SK-N-SH (cell line): ENCODE results near the gene HMX3.

Experiments
- ELF1 ChIP-seq: IDR thresholded peaks from 2 replicates; pipeline ENCODE4 v1.4.0; 2012
- EZH2phosphoT487 ChIP-seq: fragments of 200-600 bp; sonication (generic); IDR thresholded peaks from 2 replicates; pipeline ENCODE4 v1.6.1; 2017; ENCODE audit warnings: low read depth, mixed run types, mild to moderate bottlenecking, antibody characterized with exemption, moderate library complexity, borderline replicate concordance
- MXI1 ChIP-seq: IDR thresholded peaks from 2 replicates; pipeline ENCODE4 v1.6.1; 2012; ENCODE audit warnings: mild to moderate bottlenecking, low read depth, low read length, improper control_type of control experiment
- POLR2AphosphoS5 ChIP-seq: IDR thresholded peaks from 2 replicates; pipeline ENCODE4 v1.6.1; 2012; ENCODE audit warnings: low read depth, low read length
- RFX5 ChIP-seq: IDR thresholded peaks from 2 replicates; pipeline ENCODE4 v1.6.1; 2012; ENCODE audit warnings: mild to moderate bottlenecking, improper control_type of control experiment, low read length
- SIN3A ChIP-seq: IDR thresholded peaks from 2 replicates; pipeline ENCODE4 v1.6.1; 2012; ENCODE audit warnings: low read depth, mild to moderate bottlenecking, low read length, moderate library complexity, borderline replicate concordance
- SMC3 ChIP-seq: IDR thresholded peaks from 2 replicates; pipeline ENCODE4 v1.6.1; 2012; ENCODE audit warnings: low read depth, low read length, improper control_type of control experiment
- TAF1 ChIP-seq: IDR thresholded peaks from 2 replicates; pipeline ENCODE4 v1.6.1; 2012; ENCODE audit warnings: low read depth, mild to moderate bottlenecking, low read length, moderate library complexity, borderline replicate concordance
- TEAD4 ChIP-seq: IDR thresholded peaks from 2 replicates; pipeline ENCODE4 v1.4.0; 2012; ENCODE audit warnings: mild to moderate bottlenecking, borderline replicate concordance; ENCODE audit not compliant: insufficient read depth
- YY1 ChIP-seq: IDR thresholded peaks from 2 replicates; pipeline ENCODE4 v1.4.0; 2012; ENCODE audit warnings: low read depth, mild to moderate bottlenecking
- TF ChIP-seq, protein P1 (sequence below): IDR thresholded peaks from 2 replicates; pipeline ENCODE4 v1.4.0; 2012; ENCODE audit warnings: low read depth
- TF ChIP-seq, protein P2 (sequence below): fragments of 200-600 bp; sonication (generic); IDR thresholded peaks from 2 replicates; pipeline ENCODE4 v1.6.1; 2017; ENCODE audit warnings: antibody characterized with exemption, mild to moderate bottlenecking, moderate library complexity
- TF ChIP-seq, protein P3 (sequence below): IDR thresholded peaks from 2 replicates; pipeline ENCODE4 v1.4.0; 2012; ENCODE audit warnings: low read depth, borderline replicate concordance
- TF ChIP-seq, protein P4 (sequence below): IDR thresholded peaks from 2 replicates; pipeline ENCODE4 v1.6.1; 2012; ENCODE audit warnings: mild to moderate bottlenecking, low read depth, low read length, moderate library complexity

DNA sequence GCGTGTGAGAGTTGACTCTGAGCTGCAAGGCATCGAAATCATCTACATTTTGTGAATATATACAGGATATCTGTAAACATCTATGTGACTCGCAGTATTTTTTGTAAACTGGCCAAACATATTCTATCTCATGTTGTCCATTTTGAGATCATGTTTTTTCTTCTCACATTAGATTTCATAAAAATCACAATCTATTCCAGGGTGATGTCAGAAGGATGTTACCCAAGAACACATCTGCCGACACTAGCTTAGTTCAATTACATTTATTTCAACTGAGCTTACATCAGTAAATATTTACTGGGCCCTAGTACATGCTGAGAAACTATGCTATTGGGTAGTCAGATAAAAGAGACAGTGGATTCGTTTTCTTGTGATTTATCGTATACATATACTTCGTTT is 16.0 kb downstream of the HMX3 start:
- TF ChIP-seq, protein P1, sequence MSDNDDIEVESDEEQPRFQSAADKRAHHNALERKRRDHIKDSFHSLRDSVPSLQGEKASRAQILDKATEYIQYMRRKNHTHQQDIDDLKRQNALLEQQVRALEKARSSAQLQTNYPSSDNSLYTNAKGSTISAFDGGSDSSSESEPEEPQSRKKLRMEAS = no peak
- TF ChIP-seq, protein P2, sequence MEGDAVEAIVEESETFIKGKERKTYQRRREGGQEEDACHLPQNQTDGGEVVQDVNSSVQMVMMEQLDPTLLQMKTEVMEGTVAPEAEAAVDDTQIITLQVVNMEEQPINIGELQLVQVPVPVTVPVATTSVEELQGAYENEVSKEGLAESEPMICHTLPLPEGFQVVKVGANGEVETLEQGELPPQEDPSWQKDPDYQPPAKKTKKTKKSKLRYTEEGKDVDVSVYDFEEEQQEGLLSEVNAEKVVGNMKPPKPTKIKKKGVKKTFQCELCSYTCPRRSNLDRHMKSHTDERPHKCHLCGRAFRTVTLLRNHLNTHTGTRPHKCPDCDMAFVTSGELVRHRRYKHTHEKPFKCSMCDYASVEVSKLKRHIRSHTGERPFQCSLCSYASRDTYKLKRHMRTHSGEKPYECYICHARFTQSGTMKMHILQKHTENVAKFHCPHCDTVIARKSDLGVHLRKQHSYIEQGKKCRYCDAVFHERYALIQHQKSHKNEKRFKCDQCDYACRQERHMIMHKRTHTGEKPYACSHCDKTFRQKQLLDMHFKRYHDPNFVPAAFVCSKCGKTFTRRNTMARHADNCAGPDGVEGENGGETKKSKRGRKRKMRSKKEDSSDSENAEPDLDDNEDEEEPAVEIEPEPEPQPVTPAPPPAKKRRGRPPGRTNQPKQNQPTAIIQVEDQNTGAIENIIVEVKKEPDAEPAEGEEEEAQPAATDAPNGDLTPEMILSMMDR = no peak
- TF ChIP-seq TEAD4 = no peak
- TF ChIP-seq MXI1 = no peak
- TF ChIP-seq EZH2phosphoT487 = no peak
- TF ChIP-seq, protein P3, sequence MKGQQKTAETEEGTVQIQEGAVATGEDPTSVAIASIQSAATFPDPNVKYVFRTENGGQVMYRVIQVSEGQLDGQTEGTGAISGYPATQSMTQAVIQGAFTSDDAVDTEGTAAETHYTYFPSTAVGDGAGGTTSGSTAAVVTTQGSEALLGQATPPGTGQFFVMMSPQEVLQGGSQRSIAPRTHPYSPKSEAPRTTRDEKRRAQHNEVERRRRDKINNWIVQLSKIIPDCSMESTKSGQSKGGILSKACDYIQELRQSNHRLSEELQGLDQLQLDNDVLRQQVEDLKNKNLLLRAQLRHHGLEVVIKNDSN = no peak
- no peak for TF ChIP-seq YY1
- TF ChIP-seq, protein P4, sequence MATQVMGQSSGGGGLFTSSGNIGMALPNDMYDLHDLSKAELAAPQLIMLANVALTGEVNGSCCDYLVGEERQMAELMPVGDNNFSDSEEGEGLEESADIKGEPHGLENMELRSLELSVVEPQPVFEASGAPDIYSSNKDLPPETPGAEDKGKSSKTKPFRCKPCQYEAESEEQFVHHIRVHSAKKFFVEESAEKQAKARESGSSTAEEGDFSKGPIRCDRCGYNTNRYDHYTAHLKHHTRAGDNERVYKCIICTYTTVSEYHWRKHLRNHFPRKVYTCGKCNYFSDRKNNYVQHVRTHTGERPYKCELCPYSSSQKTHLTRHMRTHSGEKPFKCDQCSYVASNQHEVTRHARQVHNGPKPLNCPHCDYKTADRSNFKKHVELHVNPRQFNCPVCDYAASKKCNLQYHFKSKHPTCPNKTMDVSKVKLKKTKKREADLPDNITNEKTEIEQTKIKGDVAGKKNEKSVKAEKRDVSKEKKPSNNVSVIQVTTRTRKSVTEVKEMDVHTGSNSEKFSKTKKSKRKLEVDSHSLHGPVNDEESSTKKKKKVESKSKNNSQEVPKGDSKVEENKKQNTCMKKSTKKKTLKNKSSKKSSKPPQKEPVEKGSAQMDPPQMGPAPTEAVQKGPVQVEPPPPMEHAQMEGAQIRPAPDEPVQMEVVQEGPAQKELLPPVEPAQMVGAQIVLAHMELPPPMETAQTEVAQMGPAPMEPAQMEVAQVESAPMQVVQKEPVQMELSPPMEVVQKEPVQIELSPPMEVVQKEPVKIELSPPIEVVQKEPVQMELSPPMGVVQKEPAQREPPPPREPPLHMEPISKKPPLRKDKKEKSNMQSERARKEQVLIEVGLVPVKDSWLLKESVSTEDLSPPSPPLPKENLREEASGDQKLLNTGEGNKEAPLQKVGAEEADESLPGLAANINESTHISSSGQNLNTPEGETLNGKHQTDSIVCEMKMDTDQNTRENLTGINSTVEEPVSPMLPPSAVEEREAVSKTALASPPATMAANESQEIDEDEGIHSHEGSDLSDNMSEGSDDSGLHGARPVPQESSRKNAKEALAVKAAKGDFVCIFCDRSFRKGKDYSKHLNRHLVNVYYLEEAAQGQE = no peak
- no peak for TF ChIP-seq TAF1
- TF ChIP-seq SMC3 = no peak
- TF ChIP-seq POLR2AphosphoS5 = no peak
- no peak for TF ChIP-seq ELF1
- TF ChIP-seq RFX5 = no peak
- no peak for TF ChIP-seq SIN3A
